Activated T-helper 1 cell treated with anti-CD3 and anti-CD28 coated beads, Interleukin-12 subunit alpha, Interleukin-12 subunit beta, Interleukin-2, Interleukin-4 antibody, amounts not matched to agents 30 ng/mL and 10 ng/mL and 1 ng/mL, durations not matched to agents 14 hours and 24 hours and 36 hours (primary cell): Measurements from ENCODE around the gene CES4A. TPM values are rescaled to one million over a fixed set of nuclear protein-coding genes. Genes with fewer than 3 reads are reported as not detected.
A peak's percentile ranks its signal among the peaks of the same experiment; 100 is the strongest.
"Not testable (repeated sequence)": the region's sequence is repeated elsewhere in the genome, so short reads cannot be mapped to it uniquely, and the experiment has no call there.

Experiments
- DNase-seq: peaks from one replicate; pipeline ENCODE4 v3.0.0; 2021; ENCODE audit warnings: low spot score
- H3K27ac Mint-ChIP-seq: one replicate; pipeline ENCODE4 v1.8.0; 2021; ENCODE audit warnings: mild to moderate bottlenecking, mixed read lengths
- H3K27me3 Mint-ChIP-seq: one replicate; pipeline ENCODE4 v1.8.0; 2022; ENCODE audit warnings: mild to moderate bottlenecking, moderate library complexity, mixed read lengths; ENCODE audit not compliant: insufficient read depth
- H3K36me3 Mint-ChIP-seq: one replicate; pipeline ENCODE4 v1.8.0; 2021; ENCODE audit warnings: low read depth, mixed read lengths
- H3K4me1 Mint-ChIP-seq: one replicate; pipeline ENCODE4 v1.8.0; 2021; ENCODE audit warnings: low read depth, mixed read lengths
- H3K4me3 Mint-ChIP-seq: one replicate; pipeline ENCODE4 v1.8.0; 2021; ENCODE audit warnings: mild to moderate bottlenecking, moderate library complexity, mixed read lengths
- H3K9me3 Mint-ChIP-seq: one replicate; pipeline ENCODE4 v1.8.0; 2021; ENCODE audit warnings: mixed read lengths
- intact Hi-C: fragments of 100-400 bp; cut with micrococcal nuclease; formaldehyde crosslinking; loops from one replicate; pipeline ENCODE4 v1.15.1; 2024
- total RNA-seq: library from RNA; stranded (reverse); gene quantifications from 2 replicates; pipeline ENCODE4 v1.2.3, GENCODE V29; 2022

CES4A gene
- total RNA-seq, 1 donor from 2014 or later, result 33.2 TPM

- H3K27ac Mint-ChIP-seq, result no peak overlapping the region
- H3K4me3 Mint-ChIP-seq, result no peak overlapping the region
- H3K36me3 Mint-ChIP-seq, result no peaks in the 10 kb centered on the region
- intact Hi-C loops, result no loop called here
- H3K4me1 Mint-ChIP-seq, result peaks cover 45% of the 10 kb centered on the region
- DNase-seq, result no peak
- H3K27me3 Mint-ChIP-seq, result peaks cover 4% of the 10 kb centered on the region
- H3K9me3 Mint-ChIP-seq, result no peaks in the 10 kb centered on the region
Measured at GRCh38 chr16:66960270-66960669, 28.1 kb upstream of the CES4A start.

- Mint-ChIP-seq H3K27ac (peak within 1 kb of the TSS; percentile 94), H3K4me3 (peak within 1 kb of the TSS; percentile 82), H3K4me1 (peaks cover 45% of the 10 kb centered on the region), H3K36me3 (no peaks in the 10 kb centered on the region), H3K27me3 (peaks cover 4% of the 10 kb centered on the region), H3K9me3 (no peaks in the 10 kb centered on the region)
- intact Hi-C loops, result no loop called here
- peak; percentile 60 for DNase-seq
Measured at GRCh38 chr16:66961065-66961744, 27.2 kb upstream of the CES4A start, which contains the start of gene CES3. Gene CES3 (plus strand): TSS chr16:66961266. CDS start chr16:66961308, 42 bp downstream.

- Mint-ChIP-seq H3K36me3 (no peaks in the 10 kb centered on the region), H3K27ac (peak overlapping the region; percentile 94), H3K27me3 (peaks cover 4% of the 10 kb centered on the region), H3K4me3 (peak overlapping the region; percentile 82), H3K9me3 (no peaks in the 10 kb centered on the region), H3K4me1 (peaks cover 45% of the 10 kb centered on the region)
- intact Hi-C loops, result no loop called here
- no peak for DNase-seq
Measured at GRCh38 chr16:66961914-66962313, 26.5 kb upstream of the CES4A start.

- Mint-ChIP-seq H3K4me1 (peaks cover 28% of the 10 kb centered on the region), H3K27me3 (peaks cover 6% of the 10 kb centered on the region), H3K27ac (no peak overlapping the region), H3K4me3 (no peak overlapping the region), H3K36me3 (peaks cover 1% of the 10 kb centered on the region), H3K9me3 (no peaks in the 10 kb centered on the region)
- DNase-seq, result no peak
- intact Hi-C loops, result no loop called here
Measured at GRCh38 chr16:66964049-66964448, 24.3 kb upstream of the CES4A start.

GRCh38 chr16:66968847-66969246 lies 19.5 kb upstream of the CES4A start:
- Mint-ChIP-seq H3K27me3 (peaks cover 3% of the 10 kb centered on the region), H3K36me3 (peaks cover 1% of the 10 kb centered on the region), H3K27ac (no peak overlapping the region), H3K4me1 (no peaks in the 10 kb centered on the region), H3K4me3 (no peak overlapping the region), H3K9me3 (no peaks in the 10 kb centered on the region)
- DNase-seq, result no peak
- intact Hi-C loops, result no loop called here

- no peak for DNase-seq
- Mint-ChIP-seq H3K27ac (no peak overlapping the region), H3K27me3 (peaks cover 3% of the 10 kb centered on the region), H3K4me1 (peaks cover 15% of the 10 kb centered on the region), H3K4me3 (no peak overlapping the region), H3K9me3 (no peaks in the 10 kb centered on the region), H3K36me3 (peaks cover 3% of the 10 kb centered on the region)
- intact Hi-C loops, result no loop called here
Measured at GRCh38 chr16:66970775-66971720, 17.3 kb upstream of the CES4A start.

GRCh38 chr16:66972983-66973382 lies 15.4 kb upstream of the CES4A start:
- H3K27me3 Mint-ChIP-seq, result peaks cover 2% of the 10 kb centered on the region
- H3K36me3 Mint-ChIP-seq, result peaks cover 1% of the 10 kb centered on the region
- H3K9me3 Mint-ChIP-seq, result no peaks in the 10 kb centered on the region
- no peak overlapping the region for H3K4me3 Mint-ChIP-seq
- intact Hi-C loops, result no loop called here
- no peak overlapping the region for H3K27ac Mint-ChIP-seq
- DNase-seq, result no peak
- H3K4me1 Mint-ChIP-seq, result peaks cover 31% of the 10 kb centered on the region

- Mint-ChIP-seq H3K36me3 (peaks cover 1% of the 10 kb centered on the region), H3K4me1 (peaks cover 38% of the 10 kb centered on the region), H3K27ac (no peak overlapping the region), H3K27me3 (peaks cover 2% of the 10 kb centered on the region), H3K4me3 (no peak overlapping the region), H3K9me3 (no peaks in the 10 kb centered on the region)
- DNase-seq, result no peak
- intact Hi-C loops, result no loop called here
Measured at GRCh38 chr16:66973716-66974115, 14.7 kb upstream of the CES4A start.

- peaks cover 39% of the 10 kb centered on the region for H3K4me1 Mint-ChIP-seq
- H3K4me3 Mint-ChIP-seq, result peak overlapping the region; percentile 80
- H3K36me3 Mint-ChIP-seq, H3K9me3 Mint-ChIP-seq, intact Hi-C loops, DNase-seq, H3K27me3 Mint-ChIP-seq: not testable (repeated sequence)
- peak overlapping the region; percentile 80 for H3K27ac Mint-ChIP-seq
Measured at GRCh38 chr16:66974156-66974931, 14.0 kb upstream of the CES4A start.

- Mint-ChIP-seq H3K4me1 (peaks cover 39% of the 10 kb centered on the region), H3K4me3 (peak overlapping the region; percentile 80), H3K27ac (peak overlapping the region; percentile 80)
- intact Hi-C loops, result loop anchor here (1.0 kb wide), 1 partner anchor 9 kb away; no protein-coding TSS in a partner anchor
- H3K9me3 Mint-ChIP-seq, H3K27me3 Mint-ChIP-seq, H3K36me3 Mint-ChIP-seq: not testable (repeated sequence)
- DNase-seq, result peak; percentile 26
Measured at GRCh38 chr16:66974932-66975246, 13.5 kb upstream of the CES4A start.

- no peaks in the 10 kb centered on the region for H3K27me3 Mint-ChIP-seq
Measured at GRCh38 chr16:66975302-66975893, 13.0 kb upstream of the CES4A start.

GRCh38 chr16:66976746-66977145 lies 11.6 kb upstream of the CES4A start:
- peaks cover 51% of the 10 kb centered on the region for H3K4me1 Mint-ChIP-seq
- peak overlapping the region; percentile 22 for H3K27ac Mint-ChIP-seq
- H3K27me3 Mint-ChIP-seq, result no peaks in the 10 kb centered on the region
- intact Hi-C loops, result loop anchor here (1.0 to 2.0 kb wide), 8 partner anchors 22 to 209 kb away; partner anchors contain the start of genes FBXL8, PHAF1 and TRADD
- peaks cover 1% of the 10 kb centered on the region for H3K36me3 Mint-ChIP-seq
- H3K4me3 Mint-ChIP-seq, result peak overlapping the region; percentile 9
- H3K9me3 Mint-ChIP-seq, result no peaks in the 10 kb centered on the region
- no peak for DNase-seq

More at GRCh38 chr16:66975302-66975893, 13.0 kb upstream of the CES4A start:
- peak overlapping the region; percentile 80 for H3K4me3 Mint-ChIP-seq
- H3K36me3 Mint-ChIP-seq, result peaks cover 1% of the 10 kb centered on the region
- intact Hi-C loops, result loop anchor here (1.0 kb wide), 1 partner anchor 9 kb away; no protein-coding TSS in a partner anchor
- no peak for DNase-seq
- H3K9me3 Mint-ChIP-seq, result no peaks in the 10 kb centered on the region
- H3K4me1 Mint-ChIP-seq, result peaks cover 41% of the 10 kb centered on the region
- H3K27ac Mint-ChIP-seq, result peak overlapping the region; percentile 80
